GM18499 (cell line): Measurements from ENCODE around the gene ELF2.
"Not testable (repeated sequence)": the region's sequence is repeated elsewhere in the genome, so short reads cannot be mapped to it uniquely, and the experiment has no call there.

ENCODE experiments used
- ATAC-seq: cut with Tn5 transposase; IDR thresholded peaks from one replicate; pipeline ENCODE4 v1.9.1; 2021; ENCODE audit warnings: moderate number of reproducible peaks; ENCODE audit not compliant: insufficient read depth, unreplicated experiment

The ELF2 gene

GRCh38 chr4:139188648-139189416 lies 11.8 kb upstream of the ELF2 start:
- no peak for ATAC-seq

GRCh38 chr4:139184129-139184528 lies 7.1 kb upstream of the ELF2 start:
- ATAC-seq: no peak

- peak; percentile 48 for ATAC-seq
Observed at GRCh38 chr4:139177869-139178619, 1.0 kb upstream of the ELF2 start.

DNA sequence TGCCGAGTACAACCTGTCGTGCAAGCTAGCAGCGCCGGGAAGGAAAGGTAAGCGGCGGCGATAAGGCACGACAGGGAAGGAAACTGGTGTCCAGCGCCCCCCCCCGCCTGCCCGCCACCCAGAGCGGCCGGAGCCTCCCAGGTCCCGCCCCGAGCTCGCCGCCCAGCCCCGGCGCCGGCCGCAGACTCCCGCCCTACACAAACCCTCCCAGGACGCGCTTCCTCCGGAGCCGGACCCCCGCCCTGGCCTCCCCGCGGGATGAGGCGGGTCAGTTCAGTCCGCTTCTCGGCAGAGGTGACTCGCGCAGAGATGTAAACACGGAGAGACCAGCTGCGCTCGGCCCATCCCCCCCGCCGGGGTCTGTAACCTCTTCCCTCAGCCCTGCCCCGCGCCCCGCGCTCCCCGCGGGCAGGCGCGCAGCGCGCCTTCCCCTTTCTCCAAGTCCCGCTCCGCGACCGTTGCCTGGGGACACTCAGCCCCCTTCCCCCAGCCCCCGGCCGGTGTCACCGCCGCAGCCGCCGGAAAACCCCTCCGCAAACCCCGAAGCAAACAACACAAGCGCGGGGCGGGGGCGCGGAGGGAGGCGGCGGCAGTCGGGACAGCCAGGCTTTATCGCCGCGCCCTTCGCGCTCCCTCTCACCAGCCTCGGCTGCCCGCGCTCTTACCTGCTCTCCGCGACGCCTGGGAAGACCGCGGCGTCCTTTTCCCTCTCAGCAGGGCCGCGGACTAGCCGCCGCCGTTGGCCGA lies 543 bp downstream of the ELF2 start:
- ATAC-seq: peak; percentile 7

GRCh38 chr4:139175646-139176301 lies 1.2 kb downstream of the ELF2 start:
- ATAC-seq: no peak

DNA sequence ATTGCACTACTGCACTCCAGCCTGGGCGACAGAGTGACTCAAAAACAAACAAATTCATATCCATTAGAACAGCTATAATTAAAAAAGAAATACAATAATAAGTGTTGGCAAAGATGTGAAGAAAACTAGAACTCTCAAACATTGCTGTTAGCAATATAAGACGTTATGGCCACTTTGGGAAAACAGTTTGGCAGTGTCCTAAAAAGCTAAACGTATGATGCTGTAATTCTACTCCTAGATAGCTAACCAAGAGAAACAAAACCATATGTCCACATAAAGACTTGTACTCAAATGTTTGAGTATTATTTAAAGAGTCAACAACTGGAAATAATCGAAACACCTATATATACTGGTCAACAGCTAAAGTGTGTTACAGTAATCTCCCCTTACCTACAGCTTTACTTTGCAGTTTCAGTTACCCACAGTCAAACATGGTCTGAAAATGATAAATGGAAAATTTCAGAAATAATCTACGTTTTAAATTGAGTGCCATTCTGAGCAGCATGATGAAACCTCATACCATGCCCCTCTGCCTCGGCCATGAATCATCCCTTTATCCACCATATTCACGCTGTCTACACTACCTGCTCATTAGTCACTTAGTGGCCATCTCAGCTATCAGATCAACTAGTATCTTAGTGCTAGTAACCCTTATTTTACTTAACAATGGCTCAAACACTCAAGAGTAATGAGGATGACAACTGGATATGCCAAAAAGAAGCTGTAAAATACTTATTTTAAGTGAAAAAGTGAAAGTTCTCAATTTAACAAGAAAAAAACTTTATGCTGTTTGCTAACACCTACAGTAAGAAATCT lies 4.9 kb downstream of the ELF2 start:
- ATAC-seq: no peak

GRCh38 chr4:139170932-139171331 lies 6.1 kb downstream of the ELF2 start:
- ATAC-seq: no peak

GRCh38 chr4:139167774-139168444 lies 9.1 kb downstream of the ELF2 start:
- ATAC-seq: no peak

DNA sequence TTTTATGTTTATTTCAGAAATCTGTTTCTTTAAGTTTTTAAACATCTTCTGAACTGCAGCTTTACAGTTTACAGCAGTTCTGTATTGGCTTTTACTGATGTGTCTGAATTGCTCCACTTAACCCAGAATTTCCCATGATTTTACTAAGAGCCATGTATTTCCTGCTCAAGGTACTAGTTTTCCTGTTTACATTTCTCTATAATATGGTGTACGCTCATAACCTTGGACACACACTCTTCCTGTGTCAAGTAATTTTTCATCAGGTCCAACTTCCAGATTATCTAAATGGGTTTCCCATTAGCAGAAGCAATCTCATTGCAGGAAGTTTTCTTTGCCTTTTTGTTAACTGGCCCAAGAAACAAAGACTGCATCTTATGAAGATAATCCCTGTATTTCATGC lies 12.3 kb downstream of the ELF2 start:
- ATAC-seq: no peak

- no peak for ATAC-seq
Observed at GRCh38 chr4:139163806-139164206, 13.2 kb downstream of the ELF2 start.

GRCh38 chr4:139157977-139158376 lies 19.0 kb downstream of the ELF2 start:
- ATAC-seq: not testable (repeated sequence)

DNA sequence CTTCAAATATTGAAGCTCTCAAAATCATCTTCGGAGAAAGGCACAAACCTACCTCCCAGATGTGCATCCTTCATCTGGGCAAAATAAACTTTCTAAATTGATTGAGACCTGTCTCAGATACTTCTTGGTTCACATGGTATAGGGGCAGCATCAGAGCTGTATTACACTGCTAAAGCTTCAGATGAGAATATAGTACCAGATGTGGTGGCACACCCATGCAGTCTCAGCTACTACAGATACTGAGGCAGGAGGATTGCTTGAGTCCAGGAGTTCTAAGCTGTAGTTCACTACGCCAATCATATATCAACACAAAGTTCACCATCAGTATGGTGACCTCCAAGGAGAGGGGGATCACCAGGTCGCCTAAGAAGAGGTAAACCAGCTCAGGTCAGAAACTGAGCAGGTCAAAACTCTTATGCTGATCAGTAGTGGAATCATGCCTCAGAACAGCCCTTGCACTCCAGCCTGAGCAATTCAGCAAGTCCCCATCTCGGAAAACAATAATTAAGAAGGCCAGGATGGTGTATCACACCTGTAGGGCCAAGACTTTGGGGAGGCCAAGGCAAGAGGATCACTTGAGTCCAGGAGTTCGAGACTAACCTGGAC lies 22.0 kb downstream of the ELF2 start:
- no peak for ATAC-seq

DNA sequence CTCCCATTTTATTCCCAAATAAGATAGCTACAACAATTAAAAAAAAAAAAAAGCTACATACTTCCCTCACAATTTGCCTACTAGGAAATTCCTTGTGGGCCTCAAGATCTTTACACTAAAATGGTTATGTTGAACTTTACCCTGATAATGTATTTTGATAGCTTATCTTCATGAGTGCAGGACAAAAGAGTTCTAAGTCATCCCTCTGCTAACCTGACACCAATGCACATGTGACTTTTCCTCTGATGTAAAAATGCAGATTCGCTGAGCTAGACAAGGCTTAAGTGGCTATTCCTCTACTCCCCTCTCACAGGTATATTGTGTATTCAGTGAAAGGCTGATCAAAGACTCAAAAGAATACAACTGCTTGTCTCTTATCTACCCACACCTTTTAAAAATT lies 22.5 kb downstream of the ELF2 start:
- no peak for ATAC-seq

DNA sequence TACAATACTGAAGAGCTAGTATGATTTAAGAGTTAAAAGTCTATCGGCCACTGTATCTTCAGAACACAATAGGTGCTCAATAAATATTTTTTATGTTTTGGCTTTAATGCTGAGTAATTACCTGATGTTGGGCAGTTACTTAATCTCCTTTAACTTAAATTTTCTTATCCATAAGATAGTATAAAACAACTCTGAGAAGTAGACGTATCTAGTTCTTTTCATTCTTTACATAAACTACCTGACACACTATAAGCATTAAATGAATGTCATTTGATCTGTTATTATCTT lies 22.9 kb downstream of the ELF2 start:
- ATAC-seq: no peak

DNA sequence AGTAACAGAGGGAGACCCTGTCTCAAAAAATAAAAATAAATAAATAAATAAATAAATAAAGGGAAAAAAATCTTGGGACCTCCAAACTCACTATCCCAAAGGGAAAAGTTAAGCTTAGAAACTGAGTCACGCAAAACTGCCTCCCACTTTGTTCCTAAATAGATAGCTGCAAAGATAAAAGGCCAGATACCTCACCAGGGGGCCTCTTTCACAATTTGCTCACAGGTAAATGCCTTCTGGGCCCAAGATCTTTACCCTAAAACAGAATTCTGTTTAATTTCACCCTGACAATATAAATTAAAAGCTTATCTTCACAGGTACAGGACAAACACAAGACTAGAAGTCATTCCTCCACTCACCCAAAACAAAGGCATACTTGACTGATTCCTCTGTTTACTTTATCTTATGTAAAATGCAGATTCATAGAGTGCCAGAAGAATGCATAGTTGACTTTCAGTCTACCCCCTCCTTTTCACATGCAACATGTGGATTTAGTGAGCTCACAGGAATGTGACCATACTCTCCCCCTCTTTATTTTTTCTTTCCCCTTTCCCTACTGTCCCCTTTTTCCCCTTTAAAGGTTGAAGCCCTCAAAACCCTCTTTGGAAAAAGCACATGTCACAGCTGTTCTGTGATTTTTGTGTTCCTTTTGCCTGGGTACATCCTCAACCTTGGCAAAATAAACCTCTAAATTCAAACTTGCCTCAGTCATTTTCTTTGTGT lies 23.4 kb downstream of the ELF2 start:
- ATAC-seq: no peak

DNA sequence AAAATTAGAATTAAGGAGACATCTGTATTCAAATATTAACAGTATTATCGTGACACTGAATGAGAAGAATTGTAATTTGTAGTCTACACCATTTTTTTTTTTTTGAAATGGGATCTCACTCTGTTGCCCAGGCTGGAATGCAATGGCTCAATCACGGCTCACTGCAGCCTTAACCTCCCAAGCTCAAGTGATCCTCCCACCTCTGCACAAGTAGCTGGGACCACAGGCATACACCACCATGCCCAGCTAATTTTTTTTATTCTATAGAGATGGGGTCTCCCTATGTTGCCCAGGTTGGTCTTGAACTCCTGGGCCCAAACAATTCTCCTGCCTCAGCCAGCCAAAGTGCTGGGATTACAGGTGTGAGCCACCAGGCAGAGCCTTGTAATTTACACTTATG lies 24.8 kb downstream of the ELF2 start:
- no peak for ATAC-seq

DNA sequence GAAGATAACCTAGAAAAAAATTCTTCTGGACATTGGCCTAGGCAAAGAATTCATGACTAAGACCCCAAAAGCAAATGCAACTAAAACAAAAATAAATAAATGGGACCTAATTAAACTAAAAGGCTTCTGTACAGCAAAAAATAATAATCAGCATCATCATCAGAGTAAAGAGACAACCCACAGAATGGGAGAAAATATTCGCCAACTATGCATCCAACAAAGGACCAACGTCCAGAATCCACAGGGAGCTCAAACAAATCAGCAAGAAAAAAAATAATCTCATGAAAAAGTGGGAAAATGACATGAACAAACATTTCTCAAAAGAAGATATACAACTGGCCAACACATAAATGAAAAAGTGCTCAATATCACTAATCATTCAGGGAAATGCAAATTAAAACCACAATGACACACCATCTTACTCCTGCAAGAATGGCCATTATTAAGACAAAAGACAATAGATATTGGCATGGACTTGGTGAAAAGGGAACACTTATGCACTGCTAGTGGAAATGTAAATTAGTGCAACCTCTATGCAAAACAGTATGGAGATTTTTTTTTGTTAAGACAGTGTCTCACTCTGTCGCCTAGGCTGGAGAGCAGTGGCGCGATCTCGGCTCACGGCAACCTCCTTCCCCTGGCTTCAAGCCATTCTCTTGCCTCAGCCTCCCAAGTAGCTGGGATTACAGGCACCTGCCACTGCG lies 29.9 kb downstream of the ELF2 start:
- ATAC-seq: no peak

- ATAC-seq: no peak
Observed at GRCh38 chr4:139145552-139145932, 31.5 kb downstream of the ELF2 start.
